Astrocyte of the cerebellum (primary cell): ENCODE measurements around the gene AFMID.
A peak's percentile ranks its signal among the peaks of the same experiment; 100 is the strongest.

Source experiments
- DNase-seq: peaks from one replicate; pipeline ENCODE4 v3.0.0-alpha.2; 2011; ENCODE audit warnings: low read depth
- H3K4me3 ChIP-seq: 2 replicates; pipeline ENCODE4 v1.5.1; 2011; ENCODE audit warnings: mild to moderate bottlenecking, low read depth, low read length, moderate library complexity
- CTCF ChIP-seq: IDR thresholded peaks from 2 replicates; pipeline ENCODE4 v1.5.1; 2012; ENCODE audit warnings: low read length, low read depth, moderate library complexity, mild to moderate bottlenecking; ENCODE audit errors: missing control alignments
- in situ Hi-C: cut with HindIII; loops from 2 replicates; pipeline ENCODE4 v1.10.0; 2017; ENCODE audit warnings: low sequenced_read_pairs

AFMID gene

GRCh38 chr17:78141437-78142118, 45.6 kb upstream of the AFMID start:
- in situ Hi-C loops, result loop anchor here (5.0 kb wide), 1 partner anchor 104 kb away; no protein-coding TSS in a partner anchor
- TF ChIP-seq CTCF, result no peak
- H3K4me3 ChIP-seq, result no peak overlapping the region
- no peak for DNase-seq

GRCh38 chr17:78142119-78142861, 44.9 kb upstream of the AFMID start:
- DNase-seq, result peak; percentile 32
- in situ Hi-C loops, result loop anchor here (5.0 kb wide), 1 partner anchor 105 kb away; no protein-coding TSS in a partner anchor
- H3K4me3 ChIP-seq, result no peak overlapping the region
- TF ChIP-seq CTCF, result no peak

- DNase-seq, result no peak
- in situ Hi-C loops, result loop anchor here (5.0 kb wide), 1 partner anchor 106 kb away; no protein-coding TSS in a partner anchor
- TF ChIP-seq CTCF, result no peak
- H3K4me3 ChIP-seq, result no peak overlapping the region
Measured at GRCh38 chr17:78143214-78144146, 43.7 kb upstream of the AFMID start.

- no peak overlapping the region for H3K4me3 ChIP-seq
- peak; percentile 49 for DNase-seq
- TF ChIP-seq CTCF, result peak; percentile 10
- in situ Hi-C loops, result loop anchor here (5.0 kb wide), 1 partner anchor 107 kb away; no protein-coding TSS in a partner anchor
Measured at GRCh38 chr17:78144147-78144719, 42.9 kb upstream of the AFMID start.

GRCh38 chr17:78144736-78145641, 42.2 kb upstream of the AFMID start:
- DNase-seq, result no peak
- TF ChIP-seq CTCF, result no peak
- in situ Hi-C loops, result loop anchor here (5.0 kb wide), 1 partner anchor 108 kb away; no protein-coding TSS in a partner anchor
- no peak overlapping the region for H3K4me3 ChIP-seq
